HUES48 (cell line): ENCODE measurements around the gene MYH11.
"Not testable (repeated sequence)": the region's sequence is repeated elsewhere in the genome, so short reads cannot be mapped to it uniquely, and the experiment has no call there.

Experiments
- H3K27ac ChIP-seq: one replicate; pipeline ENCODE4 v1.7.0; 2013; ENCODE audit warnings: low read depth, low read length, inconsistent platforms
- H3K27me3 ChIP-seq: 2 replicates; pipeline ENCODE4 v1.6.1; 2013; ENCODE audit warnings: mild to moderate bottlenecking, low read length; ENCODE audit not compliant: control insufficient read depth, insufficient read depth
- H3K36me3 ChIP-seq: 2 replicates; pipeline ENCODE4 v1.6.1; 2013; ENCODE audit warnings: low read length; ENCODE audit not compliant: control insufficient read depth, insufficient read depth
- H3K4me1 ChIP-seq: 2 replicates; pipeline ENCODE4 v1.6.1; 2013; ENCODE audit warnings: mild to moderate bottlenecking, low read length; ENCODE audit not compliant: control insufficient read depth, insufficient read depth
- H3K4me3 ChIP-seq: 2 replicates; pipeline ENCODE4 v1.5.1; 2013; ENCODE audit warnings: mild to moderate bottlenecking, low read depth, low read length
- H3K9ac ChIP-seq: 2 replicates; pipeline ENCODE4 v1.6.1; 2013; ENCODE audit warnings: mild to moderate bottlenecking, low read depth, low read length, moderate library complexity
- H3K9me3 ChIP-seq: 2 replicates; pipeline ENCODE4 v1.6.1; 2013; ENCODE audit warnings: low read length; ENCODE audit not compliant: control insufficient read depth, insufficient read depth

Gene MYH11

DNA sequence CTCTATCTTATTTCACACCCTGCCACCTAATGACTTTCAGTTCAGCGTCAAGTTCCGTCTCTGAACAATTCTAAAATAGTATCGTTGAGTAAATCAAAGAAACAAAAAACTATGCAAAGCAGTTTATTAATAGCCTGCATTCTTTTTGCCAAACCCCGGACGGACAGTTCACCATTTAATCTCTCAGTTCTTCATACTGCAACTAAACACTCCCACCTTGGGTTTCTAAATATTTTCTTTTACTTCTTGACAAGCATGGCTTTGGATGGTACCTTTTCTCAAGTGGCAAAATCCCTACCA is 1.2 kb downstream of the MYH11 start:
- Histone ChIP-seq H3K27ac (no peak overlapping the region), H3K9ac (no peak overlapping the region), H3K36me3 (no peaks in the 10 kb centered on the region), H3K27me3 (peaks cover 42% of the 10 kb centered on the region), H3K9me3 (no peaks in the 10 kb centered on the region), H3K4me3 (no peak overlapping the region), H3K4me1 (peaks cover 4% of the 10 kb centered on the region; the same call in 1 of the 2 replicates)

DNA sequence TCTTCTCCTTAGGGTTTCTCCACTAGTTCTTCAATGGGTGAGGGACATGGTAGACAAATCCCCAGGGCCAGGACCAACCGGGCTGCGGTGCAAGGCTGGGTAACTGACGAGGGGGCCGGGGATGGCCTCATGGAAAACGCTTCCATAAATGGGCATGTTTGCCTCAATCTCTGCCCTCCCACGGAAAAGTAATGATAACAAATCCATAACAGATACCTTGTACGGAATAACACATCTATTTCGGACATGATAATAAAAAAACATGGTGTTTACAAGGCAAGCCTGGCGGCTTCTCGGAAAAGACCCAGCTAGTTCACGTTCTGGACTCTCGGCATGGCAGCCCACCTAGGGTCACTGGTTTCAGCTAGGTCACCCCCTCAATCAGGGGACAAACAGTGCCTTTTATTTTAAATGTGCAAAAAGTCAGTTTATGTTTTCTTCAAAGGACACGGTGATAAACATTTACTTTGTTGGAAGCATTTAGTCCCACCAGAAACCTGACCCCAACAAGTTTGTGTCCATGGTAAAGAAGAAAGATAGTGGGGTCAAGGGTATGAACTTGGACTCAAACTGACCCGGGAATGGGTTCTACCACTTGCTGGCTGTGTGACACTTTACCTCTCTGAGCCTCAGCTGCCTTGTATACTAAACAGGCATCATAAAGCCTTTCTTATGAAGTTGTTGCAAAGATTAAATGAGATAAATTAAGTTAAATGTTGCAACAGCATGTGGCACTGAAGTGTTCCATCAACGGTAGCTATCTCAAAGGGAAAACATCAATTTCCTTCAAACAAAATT is 1.7 kb downstream of the MYH11 start:
- no peak overlapping the region for H3K4me3 ChIP-seq
- H3K27ac ChIP-seq: no peak overlapping the region

DNA sequence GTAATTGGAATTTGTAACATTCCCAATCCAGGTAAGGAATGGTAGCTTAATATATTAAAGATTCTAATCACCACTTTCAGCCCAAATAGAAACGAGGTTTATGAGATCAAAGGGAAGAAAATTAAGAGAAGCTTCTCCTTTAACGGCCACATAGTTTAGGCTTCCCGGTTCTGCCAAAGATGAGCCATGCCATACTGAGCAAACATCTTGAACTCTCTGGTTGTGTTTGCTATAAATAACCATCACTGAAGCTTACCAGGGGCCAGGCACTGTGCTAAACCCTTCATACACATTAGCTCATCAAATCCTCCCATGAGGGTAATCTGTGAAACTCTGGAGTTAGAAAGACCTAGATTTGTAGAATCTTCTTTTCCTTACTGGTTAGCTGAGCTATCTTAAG is 2.8 kb downstream of the MYH11 start:
- Histone ChIP-seq H3K27ac (no peak overlapping the region), H3K27me3 (peaks cover 42% of the 10 kb centered on the region), H3K4me3 (no peak overlapping the region), H3K4me1 (peaks cover 4% of the 10 kb centered on the region; the same call in 1 of the 2 replicates), H3K9me3 (no peaks in the 10 kb centered on the region), H3K9ac (no peak overlapping the region), H3K36me3 (no peaks in the 10 kb centered on the region)

More for the DNA sequence above, 1.7 kb downstream of the MYH11 start:
- Histone ChIP-seq H3K27me3 (peaks cover 42% of the 10 kb centered on the region), H3K9me3 (no peaks in the 10 kb centered on the region), H3K36me3 (no peaks in the 10 kb centered on the region), H3K9ac (no peak overlapping the region), H3K4me1 (peaks cover 4% of the 10 kb centered on the region; the same call in 1 of the 2 replicates)

GRCh38 chr16:15853021-15853420 is 3.8 kb downstream of the MYH11 start:
- Histone ChIP-seq H3K4me1 (peaks cover 4% of the 10 kb centered on the region; the same call in 1 of the 2 replicates), H3K27me3 (peaks cover 32% of the 10 kb centered on the region), H3K27ac (no peak overlapping the region), H3K9me3 (no peaks in the 10 kb centered on the region), H3K36me3 (no peaks in the 10 kb centered on the region), H3K9ac (no peak overlapping the region), H3K4me3 (no peak overlapping the region)

- H3K4me3 ChIP-seq, H3K9me3 ChIP-seq, H3K36me3 ChIP-seq, H3K27me3 ChIP-seq, H3K27ac ChIP-seq, H3K4me1 ChIP-seq, H3K9ac ChIP-seq: not testable (repeated sequence)
Observed at GRCh38 chr16:15850555-15850954, 6.3 kb downstream of the MYH11 start.

DNA sequence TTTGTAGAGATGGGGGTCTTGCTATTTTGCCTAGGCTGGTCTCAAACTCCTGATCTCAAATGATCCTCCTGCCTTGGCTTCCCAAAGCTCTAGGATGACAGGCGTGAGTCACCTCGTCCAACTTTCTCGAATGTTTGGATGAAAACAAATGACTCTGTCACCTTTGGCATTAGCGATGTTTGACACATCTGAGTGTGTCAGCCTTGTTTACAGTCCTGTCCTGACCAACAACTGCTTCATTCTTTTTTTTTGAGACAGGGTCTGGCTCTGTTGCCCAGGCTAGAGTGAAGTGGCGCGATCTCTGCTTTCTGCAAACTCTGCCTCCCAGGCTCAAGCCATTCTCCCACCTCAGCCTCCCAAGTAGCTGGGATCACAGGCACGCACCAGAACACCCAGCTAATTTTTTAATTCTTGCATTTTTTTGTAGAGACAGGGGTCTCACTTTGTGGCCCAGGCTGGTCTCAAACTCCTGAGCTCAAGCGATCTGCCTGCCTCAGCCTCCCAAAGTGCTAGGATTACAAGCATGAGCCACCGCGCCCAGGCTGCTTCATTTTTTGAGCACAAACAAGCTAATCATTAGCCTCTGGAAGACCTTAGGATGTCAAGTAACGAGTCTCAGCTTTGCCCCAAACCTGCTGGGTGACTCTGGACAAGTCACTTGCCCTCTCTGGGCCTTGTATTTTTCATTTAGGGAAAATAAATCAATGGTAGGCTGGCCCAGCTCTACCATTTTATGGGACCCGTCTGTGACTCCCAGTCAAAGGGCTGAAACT is 7.4 kb downstream of the MYH11 start:
- H3K27me3 ChIP-seq: no peaks in the 10 kb centered on the region
- H3K27ac ChIP-seq: no peak overlapping the region
- H3K4me3 ChIP-seq: no peak overlapping the region
- no peaks in the 10 kb centered on the region for H3K4me1 ChIP-seq
- H3K36me3 ChIP-seq: no peaks in the 10 kb centered on the region
- no peak overlapping the region for H3K9ac ChIP-seq
- no peaks in the 10 kb centered on the region for H3K9me3 ChIP-seq

GRCh38 chr16:15847611-15848175 is 9.1 kb downstream of the MYH11 start:
- Histone ChIP-seq H3K9me3 (no peaks in the 10 kb centered on the region), H3K4me3 (no peak overlapping the region), H3K4me1 (no peaks in the 10 kb centered on the region), H3K27ac (no peak overlapping the region), H3K9ac (no peak overlapping the region), H3K27me3 (no peaks in the 10 kb centered on the region), H3K36me3 (no peaks in the 10 kb centered on the region)

DNA sequence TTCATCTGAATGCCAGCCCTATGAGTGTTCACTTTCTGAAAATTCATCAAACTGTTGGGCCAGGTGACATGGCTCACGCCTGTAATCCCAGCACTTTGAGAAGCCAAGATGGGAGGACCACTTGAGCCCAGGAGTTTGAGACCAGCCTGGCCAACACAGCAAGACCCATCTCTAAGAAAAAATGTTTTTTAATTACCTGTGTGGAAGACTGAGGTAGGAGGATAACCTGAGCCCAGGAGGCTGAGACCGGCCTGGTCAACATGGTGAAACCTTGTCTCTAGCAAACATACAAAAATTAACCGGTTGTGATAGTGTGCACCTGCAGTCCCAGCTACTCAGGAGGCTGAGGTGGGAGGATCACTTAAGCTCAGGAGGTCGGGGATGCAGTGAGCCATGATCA is 10.3 kb downstream of the MYH11 start:
- Histone ChIP-seq H3K36me3 (no peaks in the 10 kb centered on the region), H3K27ac (no peak overlapping the region), H3K9me3 (no peaks in the 10 kb centered on the region), H3K4me3 (no peak overlapping the region), H3K4me1 (no peaks in the 10 kb centered on the region), H3K27me3 (no peaks in the 10 kb centered on the region), H3K9ac (no peak overlapping the region)

GRCh38 chr16:15843635-15844279 is 13.1 kb downstream of the MYH11 start:
- Histone ChIP-seq H3K36me3 (no peaks in the 10 kb centered on the region), H3K27ac (no peak overlapping the region), H3K4me1 (no peaks in the 10 kb centered on the region), H3K9me3 (no peaks in the 10 kb centered on the region), H3K27me3 (no peaks in the 10 kb centered on the region), H3K9ac (no peak overlapping the region), H3K4me3 (no peak overlapping the region)

GRCh38 chr16:15839204-15839603 is 17.6 kb downstream of the MYH11 start:
- H3K36me3 ChIP-seq, H3K9ac ChIP-seq, H3K27me3 ChIP-seq, H3K4me1 ChIP-seq, H3K27ac ChIP-seq, H3K9me3 ChIP-seq, H3K4me3 ChIP-seq: not testable (repeated sequence)

GRCh38 chr16:15837761-15838160 is 19.1 kb downstream of the MYH11 start:
- H3K4me3 ChIP-seq: no peak overlapping the region
- no peaks in the 10 kb centered on the region for H3K27me3 ChIP-seq
- H3K36me3 ChIP-seq: no peaks in the 10 kb centered on the region
- no peaks in the 10 kb centered on the region for H3K9me3 ChIP-seq
- no peaks in the 10 kb centered on the region for H3K4me1 ChIP-seq
- H3K27ac ChIP-seq: no peak overlapping the region
- no peak overlapping the region for H3K9ac ChIP-seq
